ENCODE results near the gene TUBGCP2. TPM values are rescaled to one million over a fixed set of nuclear protein-coding genes. Genes with fewer than 3 reads are reported as not detected.

TUBGCP2 gene
- total RNA-seq, 1 experiment from 2014 or later, result 52.4 TPM

DNA sequence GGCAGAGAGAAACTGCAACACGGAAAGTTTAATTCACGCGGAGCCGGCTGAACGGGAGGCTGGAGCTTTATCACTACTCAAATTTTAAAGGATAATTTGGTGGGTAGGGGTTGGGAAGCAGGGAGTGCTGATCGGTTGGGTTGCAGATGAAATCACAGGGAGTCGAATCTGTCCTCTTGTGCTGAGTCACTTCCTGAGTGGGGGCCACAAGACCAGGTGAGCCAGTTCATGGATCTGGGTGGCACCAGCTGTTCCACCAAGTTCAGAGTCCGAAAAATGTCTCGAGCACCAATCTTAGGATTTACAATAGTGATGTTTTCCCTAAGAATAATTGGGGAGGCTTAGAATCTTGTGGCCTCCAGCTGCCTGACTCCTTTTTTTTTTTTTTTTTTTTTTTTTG lies 34.9 kb upstream of the TUBGCP2 start:
- TF ChIP-seq, protein P1, sequence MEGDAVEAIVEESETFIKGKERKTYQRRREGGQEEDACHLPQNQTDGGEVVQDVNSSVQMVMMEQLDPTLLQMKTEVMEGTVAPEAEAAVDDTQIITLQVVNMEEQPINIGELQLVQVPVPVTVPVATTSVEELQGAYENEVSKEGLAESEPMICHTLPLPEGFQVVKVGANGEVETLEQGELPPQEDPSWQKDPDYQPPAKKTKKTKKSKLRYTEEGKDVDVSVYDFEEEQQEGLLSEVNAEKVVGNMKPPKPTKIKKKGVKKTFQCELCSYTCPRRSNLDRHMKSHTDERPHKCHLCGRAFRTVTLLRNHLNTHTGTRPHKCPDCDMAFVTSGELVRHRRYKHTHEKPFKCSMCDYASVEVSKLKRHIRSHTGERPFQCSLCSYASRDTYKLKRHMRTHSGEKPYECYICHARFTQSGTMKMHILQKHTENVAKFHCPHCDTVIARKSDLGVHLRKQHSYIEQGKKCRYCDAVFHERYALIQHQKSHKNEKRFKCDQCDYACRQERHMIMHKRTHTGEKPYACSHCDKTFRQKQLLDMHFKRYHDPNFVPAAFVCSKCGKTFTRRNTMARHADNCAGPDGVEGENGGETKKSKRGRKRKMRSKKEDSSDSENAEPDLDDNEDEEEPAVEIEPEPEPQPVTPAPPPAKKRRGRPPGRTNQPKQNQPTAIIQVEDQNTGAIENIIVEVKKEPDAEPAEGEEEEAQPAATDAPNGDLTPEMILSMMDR (conservative IDR thresholded peaks at IDR 0.05), result no peak
- Histone ChIP-seq H3K79me2 (ENCODE audit: insufficient read depth, low read length) (no peaks in the 10 kb centered on the region), H4K5ac (ENCODE audit: insufficient read length, low read depth, low read length) (no peak overlapping the region), H2AFZ (ENCODE audit: low read length) (no peak overlapping the region), H3K27me3 (ENCODE audit: insufficient read depth, low read length) (no peaks in the 10 kb centered on the region; the same call in 1 of the 2 replicates), H3K9ac (ENCODE audit: extremely low read depth, insufficient read length, low read length) (no peak overlapping the region), H3K9me3 (ENCODE audit: control insufficient read depth, low read depth, low read length) (no peaks in the 10 kb centered on the region), H3K4me2 (ENCODE audit: insufficient read depth, insufficient read length, low read length) (no peak overlapping the region), H3K14ac (ENCODE audit: insufficient read depth, low read length) (no peak overlapping the region), H4K91ac (ENCODE audit: insufficient read length, low read depth, low read length) (no peak overlapping the region), H3K4ac (ENCODE audit: low read depth, low read length) (no peak overlapping the region), H2BK120ac (ENCODE audit: low read depth, low read length, poor library complexity, severe bottlenecking) (no peak overlapping the region), H3K79me1 (ENCODE audit: insufficient read depth, low read depth, low read length, poor library complexity, severe bottlenecking) (no peaks in the 10 kb centered on the region), H3K18ac (ENCODE audit: insufficient read length, low read depth, low read length) (no peak overlapping the region), H4K20me1 (ENCODE audit: control insufficient read depth, insufficient read depth, insufficient read length) (no peaks in the 10 kb centered on the region), H2BK20ac (ENCODE audit: low read depth, low read length, poor library complexity, severe bottlenecking) (no peak overlapping the region), H3K4me1 (ENCODE audit: insufficient read depth, low read length) (peaks cover 2% of the 10 kb centered on the region; the same call in 1 of the 2 replicates), H3K23me2 (ENCODE audit: insufficient read length, low read depth, low read length, poor library complexity, severe bottlenecking) (no peaks in the 10 kb centered on the region), H3K27ac (ENCODE audit: insufficient read length, low read depth, low read length) (no peak overlapping the region), H2BK15ac (ENCODE audit: low read depth, low read length) (no peak overlapping the region), H4K8ac (replicated peaks; ENCODE audit: insufficient read length, low read depth, low read length) (no peak overlapping the region), H3K23ac (ENCODE audit: insufficient read length, low read depth, low read length) (no peak overlapping the region), H2AK5ac (ENCODE audit: insufficient read length, low read length) (no peak overlapping the region), H3K56ac (ENCODE audit: insufficient read length, low read depth, low read length) (no peak overlapping the region), H3T11ph (ENCODE audit: low read length) (no peak overlapping the region), H2BK12ac (ENCODE audit: insufficient read length, low read depth, low read length) (no peak overlapping the region), H2BK5ac (ENCODE audit: insufficient read length, low read length) (no peak overlapping the region)
- Mint-ChIP-seq H3K36me3 (ENCODE audit: insufficient read depth in 1 of 3, low read depth in 3 of 3) (no peaks in the 10 kb centered on the region; a peak in 1 of 7 replicates), H3K4me1 (peaks cover 10 to 24% of the 10 kb centered on the region in 2 experiments), H3K27me3 (ENCODE audit: low read depth) (peaks cover 21% of the 10 kb centered on the region), H3K9me3 (no peaks in the 10 kb centered on the region; a peak in 1 of 5 replicates), H3K27ac (0 out of 7 replicates have a peak overlapping the region, but pooled peaks of 1 of the 3 experiments have one; percentile 12), H3K4me3 (no peak overlapping the region)
- WGBS (ENCODE audit: extremely low coverage, insufficient read length, low lambda C conversion rate), result no CpG with 5 or more reads among the region's 9 CpGs
- no peak for DNase-seq

Data from H9 (cell line).